C4-2B (cell line): Measurements from ENCODE around the gene PTPRF.

Source experiments
- H3K27ac ChIP-seq: fragments of 450-650 bp; 2 replicates; pipeline ENCODE4 v1.5.1; 2017
- CTCF ChIP-seq: fragments of 450-650 bp; conservative IDR thresholded peaks from 2 replicates; pipeline ENCODE4 v1.5.1; 2017; ENCODE audit warnings: mild to moderate bottlenecking
- ZFX ChIP-seq: fragments of 450-650 bp; IDR thresholded peaks from 2 replicates; pipeline ENCODE4 v1.6.1; 2017

PTPRF gene

GRCh38 chr1:43531906-43532584, 1.4 kb downstream of the PTPRF start:
- TF ChIP-seq CTCF: no peak
- no peak for TF ChIP-seq ZFX
- peak overlapping the region; percentile 83 for H3K27ac ChIP-seq

GRCh38 chr1:43532716-43533115, 2.0 kb downstream of the PTPRF start:
- H3K27ac ChIP-seq: peak overlapping the region; percentile 83
- TF ChIP-seq CTCF: no peak
- TF ChIP-seq ZFX: no peak

- TF ChIP-seq CTCF (no peak), ZFX (no peak)
- peak overlapping the region; percentile 83; the same call in 1 of the 2 replicates for H3K27ac ChIP-seq
Observed at GRCh38 chr1:43533584-43533983, 2.9 kb downstream of the PTPRF start.

GRCh38 chr1:43534256-43534655, 3.6 kb downstream of the PTPRF start:
- peak overlapping the region; percentile 96; the same call in 1 of the 2 replicates for H3K27ac ChIP-seq
- TF ChIP-seq CTCF (no peak), ZFX (no peak)

GRCh38 chr1:43536196-43536863, 5.6 kb downstream of the PTPRF start:
- no peak for TF ChIP-seq CTCF
- no peak for TF ChIP-seq ZFX
- H3K27ac ChIP-seq: peak overlapping the region; percentile 96

- peak overlapping the region; percentile 96 for H3K27ac ChIP-seq
- TF ChIP-seq CTCF (no peak), ZFX (no peak)
Observed at GRCh38 chr1:43536864-43537358, 6.2 kb downstream of the PTPRF start.

GRCh38 chr1:43537423-43538142, 6.9 kb downstream of the PTPRF start:
- TF ChIP-seq ZFX (no peak), CTCF (no peak)
- H3K27ac ChIP-seq: peak overlapping the region; percentile 96
